IPS DF 19.7 (cell line): Measurements from ENCODE around the gene SUPT20HL1.

Experiments
- DNase-seq: peaks from one replicate; pipeline ENCODE4 v3.0.0-alpha.2; 2013; ENCODE audit warnings: low read depth, low spot score

The SUPT20HL1 gene

GRCh38 chrX:24396236-24396930 is 35.9 kb downstream of the SUPT20HL1 start:
- DNase-seq: no peak

GRCh38 chrX:24396931-24397279 is 36.5 kb downstream of the SUPT20HL1 start:
- no peak for DNase-seq

GRCh38 chrX:24398766-24399165 is 38.3 kb downstream of the SUPT20HL1 start:
- DNase-seq: no peak

GRCh38 chrX:24399550-24399949 is 39.1 kb downstream of the SUPT20HL1 start:
- no peak for DNase-seq

- no peak for DNase-seq
Measured at GRCh38 chrX:24405959-24406358, 45.5 kb downstream of the SUPT20HL1 start.
